Cardiac muscle cell (in vitro differentiated cells and primary cell): ENCODE results near the gene KIF17. TPM values are rescaled to one million over a fixed set of nuclear protein-coding genes. Genes with fewer than 3 reads are reported as not detected.

ENCODE experiments used
- DNase-seq, 2 donors: peaks; one replicate each; pipeline versions ENCODE4 v3.0.0 to v3.0.0-alpha.2; 2010 to 2017; ENCODE audit warnings: low read depth in 1 of 2, low spot score in 1 of 2
- H3K27ac ChIP-seq: fragments of 200-600 bp; sonication (generic); 2 replicates; pipeline ENCODE4 v1.5.1; 2016
- H3K27me3 ChIP-seq: fragments of 200-600 bp; sonication (generic); 2 replicates; pipeline ENCODE4 v1.6.0; 2016; ENCODE audit warnings: control low read depth
- H3K36me3 ChIP-seq: fragments of 200-600 bp; sonication (generic); 2 replicates; pipeline ENCODE4 v1.5.1; 2016; ENCODE audit warnings: control low read depth
- H3K4me1 ChIP-seq: fragments of 200-600 bp; sonication (generic); 2 replicates; pipeline ENCODE4 v1.8.1; 2017; ENCODE audit warnings: low read depth, mild to moderate bottlenecking, mixed run types
- H3K4me3 ChIP-seq: fragments of 200-600 bp; sonication (generic); 2 replicates; pipeline ENCODE4 v1.5.1; 2016; ENCODE audit warnings: mild to moderate bottlenecking
- H3K9me3 ChIP-seq: fragments of 200-600 bp; sonication (generic); 2 replicates; pipeline ENCODE4 v1.5.1; 2017; ENCODE audit warnings: low read depth, mild to moderate bottlenecking, control low read depth
- CTCF ChIP-seq: IDR thresholded peaks from 2 replicates; pipeline ENCODE4 v1.5.1; 2012; ENCODE audit warnings: low read depth, mild to moderate bottlenecking, low read length
- polyA plus RNA-seq: library from polyadenylated mRNA; unstranded; fragments of >200 nt; fragmentation: Nextera tagmentation; extraction: Ambion mirVana; gene quantifications from 2 replicates; pipeline ENCODE4 v1.2.1, GENCODE V29; 2016
- total RNA-seq: library from RNA; depleted of rRNA; stranded (reverse); fragments of >200 nt; gene quantifications from 2 replicates; pipeline ENCODE4 v1.2.3, GENCODE V29; 2016

Gene KIF17
- total and polyA plus RNA-seq, 2 experiments from 2014 or later = 1.1 to 15.0 TPM

- peak within 1 kb of the TSS; percentile 83 for H3K4me3 ChIP-seq
- H3K36me3 ChIP-seq = peaks cover 10% of the 10 kb centered on the region
- peaks cover 13% of the 10 kb centered on the region for H3K4me1 ChIP-seq
- H3K27me3 ChIP-seq = no peaks in the 10 kb centered on the region
- H3K9me3 ChIP-seq = no peaks in the 10 kb centered on the region
- TF ChIP-seq CTCF = peak; percentile 34
- H3K27ac ChIP-seq = peak within 1 kb of the TSS; percentile 89
- peak; percentile 98 to 99 for DNase-seq
These were observed 56.3 kb downstream of the KIF17 start, which contains the start of gene DDOST for GRCh38 chr1:20661207-20662109. Gene DDOST (minus strand): TSS chr1:20661369. CDS start chr1:20661350, 19 bp downstream.

- no peak for TF ChIP-seq CTCF
- Histone ChIP-seq H3K4me1 (peaks cover 13% of the 10 kb centered on the region), H3K4me3 (peak overlapping the region; percentile 83), H3K9me3 (no peaks in the 10 kb centered on the region), H3K36me3 (peaks cover 16% of the 10 kb centered on the region), H3K27ac (peak overlapping the region; percentile 11), H3K27me3 (no peaks in the 10 kb centered on the region)
- DNase-seq = no peak
These were observed 57.0 kb downstream of the KIF17 start for GRCh38 chr1:20660847-20661206.

DNA sequence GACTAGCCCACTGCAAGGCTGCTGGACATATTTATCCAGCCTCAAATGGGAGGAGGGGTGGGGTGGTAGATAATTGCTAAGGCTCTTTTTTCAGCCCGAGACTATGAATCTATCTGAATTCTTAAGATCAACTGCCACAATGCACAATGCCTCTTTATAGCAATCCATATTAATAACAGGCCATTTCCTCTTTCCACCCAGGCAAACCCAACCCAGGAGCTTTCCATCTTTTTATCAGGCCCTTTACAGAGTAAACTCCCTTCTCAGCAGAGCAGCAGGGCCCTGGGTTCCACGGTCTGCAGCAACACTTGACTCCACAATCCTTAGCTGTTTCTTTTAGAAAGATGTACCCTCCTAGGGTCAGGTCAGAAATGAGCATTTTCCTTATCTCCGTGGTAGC, 57.4 kb downstream of the KIF17 start:
- TF ChIP-seq CTCF = no peak
- no peak for DNase-seq
- Histone ChIP-seq H3K4me3 (peak overlapping the region; percentile 83), H3K27ac (no peak overlapping the region), H3K4me1 (peaks cover 13% of the 10 kb centered on the region), H3K36me3 (peaks cover 21% of the 10 kb centered on the region), H3K9me3 (no peaks in the 10 kb centered on the region), H3K27me3 (no peaks in the 10 kb centered on the region)

GRCh38 chr1:20658166-20658915, 59.5 kb downstream of the KIF17 start:
- H3K27me3 ChIP-seq = no peaks in the 10 kb centered on the region
- no peak for TF ChIP-seq CTCF
- H3K36me3 ChIP-seq = peaks cover 38% of the 10 kb centered on the region
- H3K4me1 ChIP-seq = peaks cover 13% of the 10 kb centered on the region
- no peaks in the 10 kb centered on the region for H3K9me3 ChIP-seq
- H3K27ac ChIP-seq = peak overlapping the region; percentile 35
- H3K4me3 ChIP-seq = no peak overlapping the region
- DNase-seq = no peak

DNA sequence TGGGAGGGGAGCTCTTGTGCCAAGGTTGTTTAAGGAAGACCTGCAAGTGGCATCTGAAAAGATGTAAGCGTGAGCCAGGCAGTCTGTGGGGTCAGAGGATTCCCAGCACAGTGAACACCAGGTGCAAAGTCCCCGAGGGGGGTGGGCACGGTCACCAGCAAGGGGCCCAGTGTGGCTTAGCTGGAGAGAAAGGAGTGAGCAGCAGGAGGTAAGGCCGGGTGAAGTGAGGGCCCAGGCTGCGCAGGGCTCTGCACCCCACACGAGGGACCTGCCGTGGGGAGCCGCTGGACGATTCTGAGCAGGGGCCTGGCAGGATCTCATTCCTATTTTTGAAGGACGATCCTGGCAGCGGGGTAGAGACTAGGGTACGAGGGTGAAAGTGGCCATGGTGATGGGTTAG, 60.8 kb downstream of the KIF17 start:
- H3K4me1 ChIP-seq = peaks cover 10% of the 10 kb centered on the region
- H3K4me3 ChIP-seq = no peak overlapping the region
- no peaks in the 10 kb centered on the region for H3K27me3 ChIP-seq
- no peak overlapping the region for H3K27ac ChIP-seq
- peaks cover 51% of the 10 kb centered on the region for H3K36me3 ChIP-seq
- no peak for DNase-seq
- TF ChIP-seq CTCF = no peak
- H3K9me3 ChIP-seq = no peaks in the 10 kb centered on the region
